SW480 (cell line): ENCODE results near the gene ATP2A2.

Experiments
- DNase-seq: peaks from one replicate; pipeline ENCODE4 v3.0.0-alpha.2; 2016; ENCODE audit warnings: low spot score

The ATP2A2 gene

GRCh38 chr12:110343114-110343513 lies 62.1 kb downstream of the ATP2A2 start:
- DNase-seq = no peak

- no peak for DNase-seq
These were observed 62.9 kb downstream of the ATP2A2 start for GRCh38 chr12:110343736-110344555.

DNA sequence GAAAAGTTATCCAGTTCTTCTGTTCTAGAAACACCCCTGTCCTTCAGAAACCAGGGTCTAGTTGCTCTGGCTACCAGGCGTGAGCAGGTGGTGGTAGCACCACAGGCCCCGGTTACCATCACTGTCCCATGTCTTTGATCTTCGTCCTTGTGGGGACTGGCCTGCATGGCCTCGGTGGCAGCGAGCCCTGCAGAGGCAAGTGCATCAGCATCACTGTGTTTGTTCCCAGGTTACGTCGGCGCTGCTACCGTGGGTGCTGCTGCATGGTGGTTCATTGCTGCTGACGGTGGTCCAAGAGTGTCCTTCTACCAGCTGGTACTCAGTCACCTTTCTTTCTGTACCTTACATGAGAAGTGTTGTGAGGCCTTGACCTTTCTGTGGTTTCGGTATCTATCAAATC lies 63.6 kb downstream of the ATP2A2 start:
- DNase-seq = no peak

GRCh38 chr12:110345176-110345661 lies 64.2 kb downstream of the ATP2A2 start:
- no peak for DNase-seq

GRCh38 chr12:110345963-110346362 lies 64.9 kb downstream of the ATP2A2 start:
- DNase-seq = no peak

DNA sequence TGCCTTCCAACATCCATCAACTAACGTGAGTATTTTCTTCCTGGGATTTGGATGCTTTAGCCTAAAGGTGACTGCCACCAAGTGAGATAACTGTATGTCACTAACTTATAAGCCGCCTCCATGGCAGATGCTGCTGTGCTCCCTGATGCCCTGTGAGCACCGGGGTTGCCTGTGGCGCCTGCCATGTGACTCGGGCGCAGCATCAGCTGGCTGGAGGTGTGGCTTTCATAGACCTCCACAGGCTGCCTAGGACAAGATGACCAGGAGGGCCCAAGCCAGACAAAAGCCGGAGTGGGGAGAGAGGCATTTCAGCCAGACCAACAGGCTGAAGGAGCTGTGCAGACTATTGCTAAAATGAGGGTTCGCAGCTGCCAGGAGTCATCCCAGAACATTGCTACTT lies 66.7 kb downstream of the ATP2A2 start:
- no peak for DNase-seq

DNA sequence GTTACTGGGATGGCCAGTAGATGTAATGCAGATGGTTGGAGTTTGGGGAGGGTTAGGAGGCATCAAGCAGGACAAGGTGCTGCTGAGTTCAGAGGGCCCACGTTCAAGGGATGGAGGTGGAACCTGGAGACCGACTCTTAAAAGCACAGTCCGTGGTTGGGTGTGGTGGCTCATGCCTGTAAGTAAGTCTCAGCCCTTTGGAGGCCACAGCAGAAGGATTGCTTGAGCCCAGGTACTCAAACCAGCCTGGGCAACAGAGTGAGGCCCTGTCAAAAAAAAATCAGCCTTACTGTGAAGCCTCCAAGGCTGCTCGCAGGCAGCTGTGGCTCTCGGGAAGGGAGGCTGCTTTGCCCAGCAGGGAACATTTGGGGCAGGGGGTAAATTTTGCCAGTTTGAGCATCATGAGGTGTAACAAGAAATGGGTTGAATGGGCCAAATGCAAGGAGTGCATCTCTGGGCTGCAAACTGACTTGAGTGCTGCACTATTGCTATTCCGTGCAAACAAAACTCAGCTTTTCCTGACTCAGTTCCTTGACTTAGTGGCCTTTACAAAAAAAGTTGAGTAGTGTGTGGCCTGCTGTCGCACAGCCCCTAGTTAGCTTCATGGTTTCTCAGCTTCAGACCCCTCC lies 67.5 kb downstream of the ATP2A2 start:
- no peak for DNase-seq

- no peak for DNase-seq
These were observed 68.0 kb downstream of the ATP2A2 start for GRCh38 chr12:110349096-110349495.

DNA sequence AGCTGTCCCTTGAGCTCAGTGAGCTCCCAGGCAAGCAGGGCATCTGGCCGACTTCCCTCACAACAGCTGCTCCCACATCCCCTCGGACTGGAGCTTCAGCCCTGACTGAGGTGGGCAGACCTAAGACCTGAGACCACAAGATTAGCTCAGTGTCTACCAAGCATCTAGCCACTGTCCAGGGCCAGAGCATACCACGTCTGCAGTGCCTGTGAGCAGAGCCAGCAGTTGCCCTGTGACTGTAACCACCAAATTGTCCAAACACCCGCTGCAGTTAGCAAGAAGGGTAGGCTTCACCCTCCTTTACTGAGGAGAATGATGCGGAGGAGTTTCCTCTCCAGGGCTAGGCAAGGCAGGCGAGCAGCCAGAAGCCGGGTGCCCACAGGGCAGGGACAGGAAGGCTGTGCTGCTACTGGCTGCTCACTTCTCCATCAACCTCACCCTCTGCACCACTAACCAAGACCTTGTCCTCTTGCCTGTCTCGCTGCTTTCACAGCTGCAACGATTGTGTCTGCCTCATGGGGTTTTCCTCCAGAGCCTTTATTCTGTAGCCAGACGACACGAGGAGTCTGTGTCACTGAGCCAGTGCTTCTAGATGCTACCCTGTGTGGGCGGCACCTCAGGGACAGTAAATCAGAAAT lies 68.6 kb downstream of the ATP2A2 start:
- no peak for DNase-seq

GRCh38 chr12:110351119-110351518 lies 70.1 kb downstream of the ATP2A2 start:
- no peak for DNase-seq

DNA sequence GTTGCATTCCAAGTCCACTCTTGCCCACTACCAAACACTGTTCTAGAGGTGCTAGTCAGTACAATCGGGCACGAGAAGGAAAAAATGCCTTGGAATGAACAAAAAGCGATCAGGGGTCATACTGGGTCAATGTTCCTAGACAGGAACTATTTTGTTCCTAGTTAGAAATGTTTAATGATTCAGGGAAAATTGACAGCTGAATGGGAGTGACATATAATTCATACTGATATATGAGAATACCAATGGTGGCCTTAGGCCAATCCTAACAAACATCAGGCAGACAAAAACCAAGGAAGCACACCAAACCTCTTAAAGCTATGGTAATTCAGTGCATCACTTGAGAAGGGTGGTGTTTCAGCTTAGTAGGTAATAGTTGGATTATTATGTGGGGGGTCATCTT lies 71.4 kb downstream of the ATP2A2 start:
- DNase-seq = no peak

GRCh38 chr12:110353211-110353965 lies 72.3 kb downstream of the ATP2A2 start:
- DNase-seq = no peak

- DNase-seq = no peak
These were observed 73.2 kb downstream of the ATP2A2 start for GRCh38 chr12:110354172-110354780.

GRCh38 chr12:110355073-110355472 lies 74.0 kb downstream of the ATP2A2 start:
- DNase-seq = peak; percentile 30

GRCh38 chr12:110358384-110359097 lies 77.5 kb downstream of the ATP2A2 start:
- peak; percentile 25 for DNase-seq

DNA sequence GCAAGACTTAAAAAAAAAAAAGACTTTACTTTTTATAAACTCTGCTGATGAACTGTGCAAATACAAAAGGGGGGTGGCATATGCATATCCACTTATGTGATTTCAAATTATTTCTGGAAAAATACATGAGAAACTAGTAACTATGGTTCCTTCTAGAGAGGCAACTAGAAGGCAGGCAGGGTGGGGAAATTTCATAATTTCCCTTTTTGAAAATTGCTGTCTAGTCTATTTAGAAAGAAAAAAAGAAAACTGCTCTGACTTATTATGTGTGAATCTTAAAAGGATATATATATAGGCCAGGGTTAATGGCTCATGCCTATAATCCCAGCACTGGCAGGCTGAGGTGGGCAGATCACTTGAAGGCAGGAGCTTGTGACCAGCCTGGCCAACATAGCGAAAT lies 80.2 kb downstream of the ATP2A2 start:
- DNase-seq = no peak

- DNase-seq = no peak
These were observed 84.7 kb downstream of the ATP2A2 start for GRCh38 chr12:110365489-110366320.

DNA sequence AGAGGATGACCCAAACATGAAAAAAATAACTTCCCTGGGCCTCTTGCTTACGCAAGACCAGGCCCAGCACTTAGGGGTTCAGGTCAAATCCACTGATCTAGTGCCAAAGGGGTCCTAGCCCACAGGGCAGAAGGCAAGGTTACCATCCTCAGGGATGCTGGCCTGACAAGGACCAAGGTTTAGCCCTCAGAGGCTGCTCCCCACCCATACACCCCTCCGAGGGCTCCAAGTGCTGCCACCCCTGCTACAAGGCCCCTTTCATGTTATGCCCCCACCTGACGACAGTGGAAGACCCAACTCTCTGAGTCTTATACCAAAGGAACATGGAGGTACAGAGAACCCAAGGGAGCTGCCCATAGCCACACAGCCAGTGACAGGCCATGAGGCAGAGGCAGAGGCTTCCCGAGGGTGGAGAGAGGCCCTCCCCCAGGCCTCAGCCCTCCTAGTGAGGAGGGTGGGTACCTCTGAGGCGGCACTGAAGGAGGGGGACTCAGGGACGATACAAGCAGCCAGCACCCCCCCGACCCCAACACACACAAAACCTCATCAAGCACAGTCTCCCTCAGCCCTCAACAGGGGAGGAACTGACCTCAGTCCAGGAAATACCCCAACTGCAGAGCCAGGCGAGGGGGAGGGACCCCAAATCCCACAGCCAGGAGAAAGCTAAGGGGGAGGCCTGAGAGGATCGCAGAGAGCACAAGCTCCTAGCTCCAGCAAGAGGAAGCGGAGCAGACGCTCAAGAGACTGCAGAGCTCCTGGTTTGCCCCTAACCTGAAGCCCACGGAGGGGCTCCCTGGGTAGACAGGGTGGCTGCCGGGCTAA lies 85.5 kb downstream of the ATP2A2 start:
- DNase-seq = no peak

- no peak for DNase-seq
These were observed 86.3 kb downstream of the ATP2A2 start for GRCh38 chr12:110367181-110367864.
